HepG2 (cell line): ENCODE results near the gene TPD52L2. TPM values are rescaled to one million over a fixed set of nuclear protein-coding genes. Genes with fewer than 3 reads are reported as not detected.

Experiments used
- AKAP8 ChIP-seq: sonication (generic); formaldehyde crosslinking; IDR thresholded peaks from 2 replicates; pipeline ENCODE4 v1.5.1; 2020; ENCODE audit warnings: mild to moderate bottlenecking, missing genetic modification reagents
- ARID4A ChIP-seq: sonication (generic); formaldehyde crosslinking; IDR thresholded peaks from 2 replicates; pipeline ENCODE4 v1.5.0; 2020; ENCODE audit warnings: mild to moderate bottlenecking, missing genetic modification reagents, borderline replicate concordance
- E2F5 ChIP-seq: sonication (generic); formaldehyde crosslinking; conservative IDR thresholded peaks from 2 replicates; pipeline ENCODE4 v1.4.0; 2020; ENCODE audit warnings: missing genetic modification reagents
- IKZF5 ChIP-seq: IDR thresholded peaks from 2 replicates; pipeline ENCODE4 v1.6.1; 2018; ENCODE audit warnings: missing genetic modification reagents, mild to moderate bottlenecking, missing compliant biosample characterization
- MXD4 ChIP-seq: IDR thresholded peaks from 2 replicates; pipeline ENCODE4 v1.6.1; 2016; ENCODE audit warnings: mild to moderate bottlenecking, missing biosample characterization, missing genetic modification reagents
- NBN ChIP-seq: fragments of 450-650 bp; conservative IDR thresholded peaks from 2 replicates; pipeline ENCODE4 v1.6.1; 2017
- SNAPC5 ChIP-seq: sonication (generic); formaldehyde crosslinking; IDR thresholded peaks from 2 replicates; pipeline ENCODE4 v1.8.1; 2023; ENCODE audit warnings: mild to moderate bottlenecking, missing genetic modification reagents, borderline replicate concordance
- SP1 ChIP-seq, 2 experiments: fragments of 450-650 bp in 1 of 2; sonication (generic) in 1 of 2; formaldehyde crosslinking in 1 of 2; IDR thresholded peaks; 2 replicates each; pipeline versions ENCODE4 v1.4.0 to v1.6.1; 2016 to 2020; ENCODE audit warnings: missing genetic modification reagents in 1 of 2
- ZBED4 ChIP-seq: sonication (generic); formaldehyde crosslinking; IDR thresholded peaks from 2 replicates; pipeline ENCODE4 v1.4.0; 2020; ENCODE audit warnings: missing genetic modification reagents, borderline replicate concordance
- ZGPAT ChIP-seq: IDR thresholded peaks from 2 replicates; pipeline ENCODE4 v1.6.1; 2016; ENCODE audit warnings: mild to moderate bottlenecking
- ZMYM2 ChIP-seq: sonication (generic); formaldehyde crosslinking; IDR thresholded peaks from 2 replicates; pipeline ENCODE4 v1.8.0; 2022; ENCODE audit warnings: mild to moderate bottlenecking, missing genetic modification reagents
- ZNF232 ChIP-seq: sonication (generic); formaldehyde crosslinking; IDR thresholded peaks from 2 replicates; pipeline ENCODE4 v1.4.0; 2020; ENCODE audit warnings: missing genetic modification reagents, borderline replicate concordance
- ZNF292 ChIP-seq: sonication (generic); formaldehyde crosslinking; IDR thresholded peaks from 2 replicates; pipeline ENCODE4 v1.8.1; 2022; ENCODE audit warnings: mild to moderate bottlenecking, low read depth, missing genetic modification reagents, borderline replicate concordance
- ZNF468 ChIP-seq: sonication (generic); formaldehyde crosslinking; IDR thresholded peaks from 2 replicates; pipeline ENCODE4 v1.8.0; 2022; ENCODE audit warnings: mild to moderate bottlenecking, moderate library complexity, missing genetic modification reagents
- ZNF790 ChIP-seq: sonication (generic); formaldehyde crosslinking; IDR thresholded peaks from 2 replicates; pipeline ENCODE4 v1.8.0; 2022; ENCODE audit warnings: missing genetic modification reagents, mild to moderate bottlenecking, borderline replicate concordance
- polyA plus RNA-seq, 8 experiments: library from polyadenylated mRNA; depleted of rRNA in 3 of 8; stranded (reverse) in 7 of 8; unstranded in 1 of 8; fragments of >200 nt; fragmentation: Illumina TruSeq in 4 of 8; extraction: Trizol in 4 of 8; gene quantifications; 2 replicates each; pipeline versions ENCODE4 v1.2.1 to v1.2.3, GENCODE V29; 2011 to 2016; ENCODE audit warnings: low read depth in 4 of 8, missing spikeins in 1 of 8, mixed read lengths in 1 of 8; ENCODE audit not compliant: insufficient read depth in 1 of 8
- total RNA-seq, 5 experiments: library from RNA; depleted of rRNA; stranded (reverse); fragments of >200 nt; fragmentation: Illumina TruSeq; extraction: Trizol; gene quantifications; 2 replicates each; pipeline ENCODE4 v1.2.3, GENCODE V29; 2016; ENCODE audit warnings: low read depth in 1 of 5

The TPD52L2 gene
- total and polyA plus RNA-seq, 2 of the 13 experiments (the other 11 are each of a cell fraction or from before 2014, with no cell fraction given): 156 to 184 TPM

- TF ChIP-seq ZGPAT (peak; percentile 95), IKZF5 (peak; percentile 84), MXD4 (CRISPR knock-in tag) (peak; percentile 96), ZBED4 (CRISPR knock-in tag) (peak; percentile 64; the same call in 1 of the 2 replicates), SNAPC5 (CRISPR knock-in tag) (no peak), ZNF292 (CRISPR knock-in tag) (peak; percentile 47; the same call in 1 of the 2 replicates), ZNF468 (no peak), ZNF790 (CRISPR knock-in tag) (peak; percentile 78; the same call in 1 of the 2 replicates), ZMYM2 (peak; percentile 96), NBN (no peak), ZNF232 (CRISPR knock-in tag) (peak; percentile 78; the same call in 1 of the 2 replicates), ARID4A (CRISPR knock-in tag) (peak; percentile 98), E2F5 (CRISPR knock-in tag) (0 out of 2 replicates have a peak, but pooled peaks have one; percentile 18), SP1 (IDR thresholded peaks at IDR 0.05) (no peak), SP1 (CRISPR knock-in tag; IDR thresholded peaks at IDR 0.05) (peak; percentile 96), AKAP8 (CRISPR knock-in tag) (peak; percentile 99)
Measured at GRCh38 chr20:63894358-63895201, 29.5 kb downstream of the TPD52L2 start, which contains the start of gene DNAJC5 (continued).
